WI38 (cell line): ENCODE measurements around the gene TMEM204.
A peak's percentile ranks its signal among the peaks of the same experiment; 100 is the strongest.

Experiments
- H3K4me3 ChIP-seq: 2 replicates; pipeline ENCODE4 v1.5.1; 2011; ENCODE audit warnings: low read depth, mild to moderate bottlenecking, control low read depth, low read length
- CTCF ChIP-seq: IDR thresholded peaks from 2 replicates; pipeline ENCODE4 v1.5.1; 2012; ENCODE audit warnings: low read depth, mild to moderate bottlenecking, control low read depth, low read length

The TMEM204 gene

GRCh38 chr16:1489077-1489476, 44.4 kb upstream of the TMEM204 start:
- TF ChIP-seq CTCF: no peak
- H3K4me3 ChIP-seq: no peak overlapping the region

- TF ChIP-seq CTCF: no peak
These were observed 42.1 kb upstream of the TMEM204 start for GRCh38 chr16:1491327-1491726.

GRCh38 chr16:1492082-1492922, 41.2 kb upstream of the TMEM204 start:
- no peak overlapping the region; the same call in 1 of the 2 replicates for H3K4me3 ChIP-seq
- TF ChIP-seq CTCF: no peak

More at GRCh38 chr16:1491327-1491726, 42.1 kb upstream of the TMEM204 start:
- H3K4me3 ChIP-seq: no peak overlapping the region

- no peak for TF ChIP-seq CTCF
- peak within 1 kb of the TSS; percentile 86 for H3K4me3 ChIP-seq
These were observed 40.3 kb upstream of the TMEM204 start, which contains the start of gene TELO2 for GRCh38 chr16:1492923-1493745. TELO2 (plus strand) TSS chr16:1493360; CDS start chr16:1494282, 922 bp downstream.

GRCh38 chr16:1493746-1494094, 39.7 kb upstream of the TMEM204 start:
- TF ChIP-seq CTCF: no peak
- H3K4me3 ChIP-seq: peak overlapping the region; percentile 86

- peak overlapping the region; percentile 86 for H3K4me3 ChIP-seq
- TF ChIP-seq CTCF: peak; percentile 52; the same call in 1 of the 2 replicates
These were observed 39.3 kb upstream of the TMEM204 start for GRCh38 chr16:1494129-1494640.

GRCh38 chr16:1494711-1495110, 38.8 kb upstream of the TMEM204 start:
- no peak for TF ChIP-seq CTCF
- H3K4me3 ChIP-seq: peak overlapping the region; percentile 86
